ENCODE results near the gene SLC9A9.
"Not testable (repeated sequence)": the region's sequence is repeated elsewhere in the genome, so short reads cannot be mapped to it uniquely, and the experiment has no call there.

The SLC9A9 gene

DNA sequence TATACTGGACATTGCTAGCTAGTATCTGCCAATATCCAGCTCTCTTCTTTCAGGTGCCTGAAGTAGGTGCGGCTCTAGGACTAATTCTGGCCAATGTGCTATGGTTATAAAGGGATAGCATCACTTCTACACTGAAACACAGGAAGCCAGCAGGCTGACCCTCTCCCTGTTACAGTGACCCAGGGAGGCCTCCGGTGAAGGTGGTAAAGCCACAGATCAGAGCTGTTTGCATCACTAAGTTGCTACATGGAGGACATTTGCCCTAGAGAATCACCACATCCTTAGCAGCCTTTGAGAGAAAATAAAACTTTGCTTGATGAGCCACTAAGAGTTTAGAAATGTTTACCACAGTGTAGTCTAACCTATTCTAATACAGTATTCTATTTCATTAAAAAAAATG lies 567.3 kb downstream of the SLC9A9 start:
- H3K27ac ChIP-seq (replicated peaks) = no peak overlapping the region
- no peak for DNase-seq (ENCODE audit: low read depth in 1 of 2, low spot score in 1 of 2)
- H3K27me3 ChIP-seq (ENCODE audit: insufficient read depth, poor library complexity, severe bottlenecking) = no peaks in the 10 kb centered on the region
- TF ChIP-seq POLR2AphosphoS5 (IDR thresholded peaks at IDR 0.05; ENCODE audit: low read depth) = no peak
- TF ChIP-seq, protein P1, sequence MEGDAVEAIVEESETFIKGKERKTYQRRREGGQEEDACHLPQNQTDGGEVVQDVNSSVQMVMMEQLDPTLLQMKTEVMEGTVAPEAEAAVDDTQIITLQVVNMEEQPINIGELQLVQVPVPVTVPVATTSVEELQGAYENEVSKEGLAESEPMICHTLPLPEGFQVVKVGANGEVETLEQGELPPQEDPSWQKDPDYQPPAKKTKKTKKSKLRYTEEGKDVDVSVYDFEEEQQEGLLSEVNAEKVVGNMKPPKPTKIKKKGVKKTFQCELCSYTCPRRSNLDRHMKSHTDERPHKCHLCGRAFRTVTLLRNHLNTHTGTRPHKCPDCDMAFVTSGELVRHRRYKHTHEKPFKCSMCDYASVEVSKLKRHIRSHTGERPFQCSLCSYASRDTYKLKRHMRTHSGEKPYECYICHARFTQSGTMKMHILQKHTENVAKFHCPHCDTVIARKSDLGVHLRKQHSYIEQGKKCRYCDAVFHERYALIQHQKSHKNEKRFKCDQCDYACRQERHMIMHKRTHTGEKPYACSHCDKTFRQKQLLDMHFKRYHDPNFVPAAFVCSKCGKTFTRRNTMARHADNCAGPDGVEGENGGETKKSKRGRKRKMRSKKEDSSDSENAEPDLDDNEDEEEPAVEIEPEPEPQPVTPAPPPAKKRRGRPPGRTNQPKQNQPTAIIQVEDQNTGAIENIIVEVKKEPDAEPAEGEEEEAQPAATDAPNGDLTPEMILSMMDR (IDR thresholded peaks at IDR 0.05; ENCODE audit: insufficient read depth, low read length) = no peak
- no peak for TF ChIP-seq SPI1 (IDR thresholded peaks at IDR 0.05; ENCODE audit: borderline replicate concordance, low read depth)
- TF ChIP-seq GABPA (IDR thresholded peaks at IDR 0.05; ENCODE audit: low read depth) = no peak
- TF ChIP-seq REST (IDR thresholded peaks at IDR 0.05; ENCODE audit: insufficient replicate concordance, low read depth) = no peak
- no peak overlapping the region for H3K4me3 ChIP-seq (replicated peaks; ENCODE audit: insufficient read depth, low read length)

DNA sequence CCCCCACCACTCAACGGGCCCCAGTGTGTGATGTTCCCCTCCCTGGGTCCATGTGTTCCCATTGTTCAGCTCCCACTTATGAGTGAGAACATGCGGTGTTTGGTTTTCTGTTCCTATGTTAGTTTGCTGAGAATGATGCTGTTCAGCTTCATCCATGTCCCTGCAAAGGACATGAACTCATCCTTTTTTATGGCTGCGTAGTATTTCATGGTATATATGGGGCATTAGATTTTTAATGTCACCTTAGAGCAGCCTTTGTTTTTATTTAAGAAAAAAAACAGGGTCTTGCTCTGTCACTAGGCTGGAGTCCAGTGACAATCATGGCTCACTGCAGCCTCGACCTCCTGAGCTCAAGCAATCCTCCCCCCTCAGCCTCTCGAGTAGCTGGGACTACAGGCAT lies 568.7 kb downstream of the SLC9A9 start:
- not testable (repeated sequence) for H3K4me3 ChIP-seq (replicated peaks; ENCODE audit: insufficient read depth, low read length); DNase-seq (ENCODE audit: low read depth in 1 of 2, low spot score in 1 of 2); H3K27me3 ChIP-seq (ENCODE audit: insufficient read depth, poor library complexity, severe bottlenecking); H3K27ac ChIP-seq (replicated peaks)

DNA sequence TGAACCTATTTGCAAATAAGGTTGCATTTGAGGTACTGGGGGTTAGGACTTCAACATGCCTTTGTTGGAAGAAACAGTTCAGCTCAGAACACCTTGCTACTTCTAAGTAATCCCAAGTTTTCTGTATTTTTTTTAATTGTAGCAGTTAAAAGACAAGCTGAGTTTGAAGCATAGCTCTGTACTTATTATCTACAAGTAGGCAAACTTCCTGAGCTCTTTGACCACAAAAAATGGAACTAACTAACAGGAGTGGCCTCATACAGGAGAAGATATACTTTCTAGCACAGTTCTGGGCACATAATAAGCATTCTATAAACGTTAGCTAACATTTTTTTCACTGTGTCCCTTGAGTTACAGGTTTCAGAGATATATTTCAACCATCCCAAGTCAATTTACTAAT lies 569.5 kb downstream of the SLC9A9 start:
- DNase-seq (ENCODE audit: low read depth in 1 of 2, low spot score in 1 of 2) = no peak
- Histone ChIP-seq H3K27ac (replicated peaks) (no peak overlapping the region), H3K27me3 (ENCODE audit: insufficient read depth, poor library complexity, severe bottlenecking) (no peaks in the 10 kb centered on the region), H3K4me3 (replicated peaks; ENCODE audit: insufficient read depth, low read length) (no peak overlapping the region)
- TF ChIP-seq, protein P1 (IDR thresholded peaks at IDR 0.05; ENCODE audit: insufficient read depth, low read length) = no peak
- TF ChIP-seq SPI1 (IDR thresholded peaks at IDR 0.05; ENCODE audit: borderline replicate concordance, low read depth) = no peak
- TF ChIP-seq POLR2AphosphoS5 (IDR thresholded peaks at IDR 0.05; ENCODE audit: low read depth) = no peak
- no peak for TF ChIP-seq REST (IDR thresholded peaks at IDR 0.05; ENCODE audit: insufficient replicate concordance, low read depth)

GRCh38 chr3:143277531-143277930 lies 570.7 kb downstream of the SLC9A9 start:
- no peak for DNase-seq (ENCODE audit: low read depth in 1 of 2, low spot score in 1 of 2)
- Histone ChIP-seq H3K4me3 (replicated peaks; ENCODE audit: insufficient read depth, low read length) (no peak overlapping the region), H3K27ac (replicated peaks) (no peak overlapping the region), H3K27me3 (ENCODE audit: insufficient read depth, poor library complexity, severe bottlenecking) (no peaks in the 10 kb centered on the region)
- TF ChIP-seq POLR2AphosphoS5 (IDR thresholded peaks at IDR 0.05; ENCODE audit: low read depth) (no peak), SPI1 (IDR thresholded peaks at IDR 0.05; ENCODE audit: borderline replicate concordance, low read depth) (peak; percentile 50; the same call in 1 of the 2 replicates)

GRCh38 chr3:143276592-143276991 lies 571.7 kb downstream of the SLC9A9 start:
- H3K27me3 ChIP-seq (ENCODE audit: insufficient read depth, poor library complexity, severe bottlenecking) = no peaks in the 10 kb centered on the region
- H3K4me3 ChIP-seq (replicated peaks; ENCODE audit: insufficient read depth, low read length) = no peak overlapping the region
- H3K27ac ChIP-seq (replicated peaks) = no peak overlapping the region
- DNase-seq (ENCODE audit: low read depth in 1 of 2, low spot score in 1 of 2) = no peak
- TF ChIP-seq, protein P1 (IDR thresholded peaks at IDR 0.05; ENCODE audit: insufficient read depth, low read length) = no peak
- TF ChIP-seq POLR2AphosphoS5 (IDR thresholded peaks at IDR 0.05; ENCODE audit: low read depth) = no peak
- TF ChIP-seq REST (IDR thresholded peaks at IDR 0.05; ENCODE audit: insufficient replicate concordance, low read depth) = no peak
- TF ChIP-seq SPI1 (IDR thresholded peaks at IDR 0.05; ENCODE audit: borderline replicate concordance, low read depth) = no peak

Measured in HL-60 (cell line).